Smooth muscle cell (in vitro differentiated cells): ENCODE data around the gene SERGEF. TPM values are rescaled to one million over a fixed set of nuclear protein-coding genes. Genes with fewer than 3 reads are reported as not detected.

Experiments used
- DNase-seq: peaks from one replicate; lab custom pipeline; 2025; ENCODE audit not compliant: unreplicated experiment; lab: John Stamatoyannopoulos, UW
- H2AFZ ChIP-seq: fragments of 200-600 bp; sonication (generic); 2 replicates; pipeline ENCODE4 v1.6.0; 2016; ENCODE audit warnings: antibody characterized with exemption, low read depth, mild to moderate bottlenecking
- H3F3A ChIP-seq: fragments of 200-600 bp; sonication (generic); 2 replicates; pipeline ENCODE4 v1.6.0; 2017; ENCODE audit warnings: antibody characterized with exemption, low read depth
- H3K27ac ChIP-seq: fragments of 200-600 bp; sonication (generic); 2 replicates; pipeline ENCODE4 v1.5.1; 2016; ENCODE audit warnings: low read depth, mild to moderate bottlenecking
- H3K27me3 ChIP-seq: fragments of 200-600 bp; sonication (generic); 2 replicates; pipeline ENCODE4 v1.6.1; 2016; ENCODE audit warnings: low read depth, mild to moderate bottlenecking
- H3K36me3 ChIP-seq: fragments of 200-600 bp; sonication (generic); 2 replicates; pipeline ENCODE4 v1.5.1; 2016; ENCODE audit warnings: low read depth
- H3K4me1 ChIP-seq: fragments of 200-600 bp; sonication (generic); 2 replicates; pipeline ENCODE4 v1.5.1; 2016; ENCODE audit warnings: low read depth
- H3K4me2 ChIP-seq: fragments of 200-600 bp; sonication (generic); 2 replicates; pipeline ENCODE4 v1.6.0; 2016; ENCODE audit warnings: mild to moderate bottlenecking
- H3K4me3 ChIP-seq: fragments of 200-600 bp; sonication (generic); 2 replicates; pipeline ENCODE4 v1.5.1; 2016; ENCODE audit warnings: mild to moderate bottlenecking
- H3K79me2 ChIP-seq: fragments of 200-600 bp; sonication (generic); 2 replicates; pipeline ENCODE4 v1.6.0; 2016; ENCODE audit warnings: low read depth, mild to moderate bottlenecking
- H3K9ac ChIP-seq: fragments of 200-600 bp; sonication (generic); 2 replicates; pipeline ENCODE4 v1.6.0; 2016; ENCODE audit warnings: low read depth
- H3K9me3 ChIP-seq: fragments of 200-600 bp; sonication (generic); replicated peaks from 2 replicates; pipeline ENCODE4 v1.5.1; 2016; ENCODE audit warnings: low read depth
- H4K20me1 ChIP-seq: fragments of 200-600 bp; sonication (generic); 2 replicates; pipeline ENCODE4 v1.6.0; 2016; ENCODE audit warnings: low read depth
- WGBS: methylation state at CpG from one replicate; pipeline ENCODE4 v1.1.7; 2016; ENCODE audit warnings: low lambda C conversion rate; 5-methylcytosine and 5-hydroxymethylcytosine counted together
- polyA plus RNA-seq: library from polyadenylated mRNA; unstranded; fragments of >200 nt; fragmentation: Nextera tagmentation; extraction: Ambion mirVana; gene quantifications from 2 replicates; pipeline ENCODE4 v1.2.1, GENCODE V29; 2016
- total RNA-seq: library from RNA; depleted of rRNA; stranded (reverse); fragments of >200 nt; gene quantifications from 2 replicates; pipeline ENCODE4 v1.2.3, GENCODE V29; 2014
- TF ChIP-seq, protein P1 (sequence below): fragments of 200-600 bp; sonication (generic); IDR thresholded peaks from 2 replicates; pipeline ENCODE4 v1.5.1; 2017; ENCODE audit warnings: borderline replicate concordance, mild to moderate bottlenecking, antibody characterized with exemption; ENCODE audit not compliant: insufficient read depth, poor library complexity, severe bottlenecking

The SERGEF gene
- total and polyA plus RNA-seq, 2 experiments from 2014 or later, result 4.9 to 7.4 TPM

- H3K9me3 ChIP-seq, result no peaks in the 10 kb centered on the region
- no peak overlapping the region for H3K4me2 ChIP-seq
- H3K27me3 ChIP-seq, result no peaks in the 10 kb centered on the region
- H3K27ac ChIP-seq, result no peak overlapping the region
- no peaks in the 10 kb centered on the region for H4K20me1 ChIP-seq
- no peaks in the 10 kb centered on the region for H3F3A ChIP-seq
- H2AFZ ChIP-seq, result no peak overlapping the region
- no peak overlapping the region for H3K9ac ChIP-seq
- DNase-seq, result no peak
- no peaks in the 10 kb centered on the region for H3K4me1 ChIP-seq
- H3K79me2 ChIP-seq, result no peaks in the 10 kb centered on the region
- TF ChIP-seq, protein P1, sequence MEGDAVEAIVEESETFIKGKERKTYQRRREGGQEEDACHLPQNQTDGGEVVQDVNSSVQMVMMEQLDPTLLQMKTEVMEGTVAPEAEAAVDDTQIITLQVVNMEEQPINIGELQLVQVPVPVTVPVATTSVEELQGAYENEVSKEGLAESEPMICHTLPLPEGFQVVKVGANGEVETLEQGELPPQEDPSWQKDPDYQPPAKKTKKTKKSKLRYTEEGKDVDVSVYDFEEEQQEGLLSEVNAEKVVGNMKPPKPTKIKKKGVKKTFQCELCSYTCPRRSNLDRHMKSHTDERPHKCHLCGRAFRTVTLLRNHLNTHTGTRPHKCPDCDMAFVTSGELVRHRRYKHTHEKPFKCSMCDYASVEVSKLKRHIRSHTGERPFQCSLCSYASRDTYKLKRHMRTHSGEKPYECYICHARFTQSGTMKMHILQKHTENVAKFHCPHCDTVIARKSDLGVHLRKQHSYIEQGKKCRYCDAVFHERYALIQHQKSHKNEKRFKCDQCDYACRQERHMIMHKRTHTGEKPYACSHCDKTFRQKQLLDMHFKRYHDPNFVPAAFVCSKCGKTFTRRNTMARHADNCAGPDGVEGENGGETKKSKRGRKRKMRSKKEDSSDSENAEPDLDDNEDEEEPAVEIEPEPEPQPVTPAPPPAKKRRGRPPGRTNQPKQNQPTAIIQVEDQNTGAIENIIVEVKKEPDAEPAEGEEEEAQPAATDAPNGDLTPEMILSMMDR, result no peak
- no peaks in the 10 kb centered on the region for H3K36me3 ChIP-seq
- H3K4me3 ChIP-seq, result no peak overlapping the region
- WGBS, result 81% methylated on average over 12 of the region's 12 CpGs
Measured at GRCh38 chr11:17781221-17781620, 231.6 kb downstream of the SERGEF start.

GRCh38 chr11:17780668-17781067, 232.2 kb downstream of the SERGEF start:
- 96% methylated on average over 15 of the region's 15 CpGs for WGBS

DNA sequence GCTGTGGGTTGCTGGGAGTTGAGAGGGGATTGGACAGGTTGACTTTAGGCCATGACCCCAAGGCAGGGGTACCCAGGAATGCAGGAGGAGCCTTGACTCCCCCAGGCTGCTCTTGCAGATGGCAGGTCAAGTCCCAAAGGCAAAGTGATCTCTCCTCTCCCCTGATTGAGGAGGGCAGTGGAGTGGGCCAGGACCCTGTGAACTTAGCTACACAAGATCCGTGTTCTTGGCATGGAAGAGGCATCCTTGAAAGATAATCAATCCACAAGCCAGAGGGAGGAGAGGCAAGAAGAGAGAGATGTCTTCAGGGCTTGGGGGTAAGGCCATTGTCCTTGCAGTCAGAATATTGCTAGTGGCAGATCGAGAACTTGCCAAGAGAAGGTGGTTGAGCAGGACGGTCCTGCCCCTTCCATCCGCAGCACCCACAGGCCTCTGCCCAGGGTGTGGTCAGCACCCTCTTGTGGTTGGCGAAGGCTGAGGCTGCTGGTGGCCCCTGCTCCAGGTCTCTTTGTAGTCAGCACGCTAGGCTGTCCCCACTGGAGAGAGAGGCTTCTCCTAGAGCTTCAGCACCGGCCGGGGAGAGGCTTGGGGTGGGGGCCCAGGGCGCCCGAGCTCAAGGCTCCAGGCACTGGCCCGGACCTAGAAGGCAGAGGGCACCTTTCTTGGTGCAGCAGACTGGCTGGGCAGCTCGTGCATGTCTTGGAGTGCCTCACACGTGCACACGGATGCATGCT, 232.8 kb downstream of the SERGEF start:
- no peak for DNase-seq
- Histone ChIP-seq H3F3A (no peaks in the 10 kb centered on the region), H4K20me1 (no peaks in the 10 kb centered on the region), H3K27ac (no peak overlapping the region), H2AFZ (no peak overlapping the region), H3K9me3 (no peaks in the 10 kb centered on the region), H3K36me3 (no peaks in the 10 kb centered on the region), H3K4me3 (no peak overlapping the region), H3K27me3 (no peaks in the 10 kb centered on the region), H3K4me1 (no peaks in the 10 kb centered on the region), H3K4me2 (no peak overlapping the region), H3K79me2 (no peaks in the 10 kb centered on the region), H3K9ac (no peak overlapping the region)
- TF ChIP-seq, protein P1, result no peak
- 90% methylated on average over 14 of the region's 14 CpGs for WGBS

More at GRCh38 chr11:17780668-17781067, 232.2 kb downstream of the SERGEF start:
- no peaks in the 10 kb centered on the region for H3F3A ChIP-seq
- H3K79me2 ChIP-seq, result no peaks in the 10 kb centered on the region
- H3K4me3 ChIP-seq, result no peak overlapping the region
- no peaks in the 10 kb centered on the region for H3K4me1 ChIP-seq
- no peak overlapping the region for H3K4me2 ChIP-seq
- H3K9ac ChIP-seq, result no peak overlapping the region
- no peaks in the 10 kb centered on the region for H3K36me3 ChIP-seq
- no peaks in the 10 kb centered on the region for H3K27me3 ChIP-seq
- TF ChIP-seq, protein P1, result no peak
- H3K27ac ChIP-seq, result no peak overlapping the region
- H4K20me1 ChIP-seq, result no peaks in the 10 kb centered on the region
- no peaks in the 10 kb centered on the region for H3K9me3 ChIP-seq
- no peak overlapping the region for H2AFZ ChIP-seq
- DNase-seq, result no peak
